ENCODE results near the gene HUNK.

- TF ChIP-seq TARDBP (IDR thresholded peaks at IDR 0.05) (no peak), L3MBTL2 (conservative IDR thresholded peaks at IDR 0.05) (no peak), SP1 (IDR thresholded peaks at IDR 0.05) (no peak)
These were observed 21.9 kb upstream of the HUNK start for GRCh38 chr21:31850886-31851285.
